Cardiac fibroblast (primary cell): ENCODE results near the gene ACP3.
A peak's percentile ranks its signal among the peaks of the same experiment; 100 is the strongest.

Experiments used
- DNase-seq, 2 donors: peaks; one replicate each; pipeline versions ENCODE4 v3.0.0 to v3.0.0-alpha.2; 2010; ENCODE audit warnings: low read depth in 2 of 2
- H3K4me3 ChIP-seq, 2 donors: replicated peaks in 1 of 2; 1 replicate in 1 of 2; 2 replicates in 1 of 2; pipeline ENCODE4 v1.5.1; 2011; ENCODE audit warnings: low read depth in 2 of 2, low read length in 2 of 2, mild to moderate bottlenecking in 2 of 2, moderate library complexity in 1 of 2
- CTCF ChIP-seq: IDR thresholded peaks from one replicate; pipeline ENCODE4 v1.5.1; 2011; ENCODE audit warnings: low read depth, mild to moderate bottlenecking, low read length, inconsistent platforms

Gene ACP3

GRCh38 chr3:132315851-132316250 is 1.4 kb upstream of the ACP3 start:
- H3K4me3 ChIP-seq: no peak overlapping the region
- no peak for TF ChIP-seq CTCF
- DNase-seq: peak; percentile 32 to 52

DNA sequence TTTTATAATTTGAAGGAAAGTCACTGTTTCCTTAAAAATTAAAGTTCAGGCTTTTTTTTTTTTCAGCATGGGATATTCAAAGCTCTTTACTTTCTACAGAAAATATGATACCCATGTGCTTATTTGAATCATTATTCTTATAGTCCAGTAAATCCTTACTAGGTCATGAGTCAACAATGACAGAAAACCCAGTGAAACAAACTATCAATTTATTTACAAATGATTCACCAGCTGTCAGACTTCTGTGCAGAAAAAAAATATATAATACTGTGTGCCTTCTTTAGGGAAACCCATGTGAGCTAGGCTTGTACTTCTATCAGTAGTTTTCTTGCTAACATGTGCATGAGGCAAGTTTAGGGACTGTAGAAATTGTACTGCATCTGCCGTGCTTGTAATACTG is 1.2 kb downstream of the ACP3 start:
- no peak for TF ChIP-seq CTCF
- no peak overlapping the region for H3K4me3 ChIP-seq
- DNase-seq: peak; percentile 29 to 50

- peak in 1 of 2 donors; percentile 33 for DNase-seq
- TF ChIP-seq CTCF: no peak
- H3K4me3 ChIP-seq: no peak overlapping the region
Measured at GRCh38 chr3:132321304-132321703, 4.1 kb downstream of the ACP3 start.

- no peak for DNase-seq
- TF ChIP-seq CTCF: no peak
- H3K4me3 ChIP-seq: no peak overlapping the region
Measured at GRCh38 chr3:132325103-132325606, 7.9 kb downstream of the ACP3 start.

GRCh38 chr3:132325634-132326033 is 8.4 kb downstream of the ACP3 start:
- DNase-seq: no peak
- H3K4me3 ChIP-seq: no peak overlapping the region
- TF ChIP-seq CTCF: no peak

DNA sequence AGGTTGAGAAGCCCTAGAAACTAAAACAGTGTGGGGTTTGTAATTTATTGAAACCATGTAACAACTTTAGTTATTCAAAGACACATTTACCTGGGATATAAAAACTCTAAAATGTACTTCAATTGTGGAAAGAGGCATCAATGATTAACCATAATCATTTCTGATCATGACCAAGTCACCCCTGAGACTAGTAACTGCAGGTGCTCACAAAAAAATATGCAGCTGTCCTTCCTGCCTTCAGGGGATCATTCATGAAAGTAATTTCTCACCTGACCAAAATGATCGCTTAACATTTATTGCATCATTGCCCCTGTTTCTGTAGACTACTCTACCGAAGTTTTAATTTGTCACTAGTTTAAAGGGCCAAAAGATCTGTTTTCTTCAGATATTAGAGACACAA is 9.0 kb downstream of the ACP3 start:
- H3K4me3 ChIP-seq: no peak overlapping the region
- no peak for TF ChIP-seq CTCF
- no peak for DNase-seq

- no peak overlapping the region for H3K4me3 ChIP-seq
- no peak for TF ChIP-seq CTCF
- no peak for DNase-seq
Measured at GRCh38 chr3:132332082-132332481, 14.9 kb downstream of the ACP3 start.
